IMR-90 (cell line): ENCODE measurements around the gene NEURL2. TPM values are rescaled to one million over a fixed set of nuclear protein-coding genes. Genes with fewer than 3 reads are reported as not detected.
A peak's percentile ranks its signal among the peaks of the same experiment; 100 is the strongest.

Experiments used
- ATAC-seq: fragments of 200-7000 bp; cut with Tn5 transposase; 2 replicates; pipeline ENCODE4 v1.9.1; 2020; ENCODE audit warnings: low read depth, mild to moderate bottlenecking, moderate library complexity
- BruUV-seq: library from RNA; stranded (reverse); fragments of 400-500 nt; replicated peaks from 2 replicates; lab custom pipeline; 2021; lab: Mats Ljungman, UMichigan
- CTCF ChIA-PET: fragments of 300-600 bp; formaldehyde crosslinking; extraction: SDS; loops from one replicate; lab custom pipeline; 2021; ENCODE audit warnings: antibody characterized with exemption; lab: Yijun Ruan, JAX
- POLR2A ChIA-PET: fragments of 300-600 bp; sonication (Branson Sonifier 250); formaldehyde crosslinking; loops from one replicate; lab custom pipeline; 2022; ENCODE audit warnings: antibody characterized with exemption; ENCODE audit not compliant: unreplicated experiment; lab: Charles Lee
- DNase-seq: peaks from one replicate; pipeline ENCODE4 v3.0.0; 2013
- H2AFZ ChIP-seq: replicated peaks from 2 replicates; pipeline ENCODE3; 2013; ENCODE audit warnings: low read length, mild to moderate bottlenecking; ENCODE audit not compliant: poor library complexity
- H2AK5ac ChIP-seq: 2 replicates; pipeline ENCODE4 v1.6.1; 2013; ENCODE audit warnings: low read depth, low read length, inconsistent platforms
- H2AK9ac ChIP-seq: replicated peaks from 2 replicates; pipeline ENCODE3; 2013; ENCODE audit warnings: mild to moderate bottlenecking, low read depth, low read length, moderate library complexity; ENCODE audit not compliant: poor library complexity
- H2BK120ac ChIP-seq: 2 replicates; pipeline ENCODE4 v1.6.1; 2013; ENCODE audit warnings: low read depth, low read length, inconsistent platforms
- H2BK15ac ChIP-seq: 3 replicates; pipeline ENCODE4 v1.6.1; 2013; ENCODE audit warnings: low read depth, low read length, inconsistent platforms
- H2BK20ac ChIP-seq: 2 replicates; pipeline ENCODE4 v1.6.1; 2013; ENCODE audit warnings: low read depth, mild to moderate bottlenecking, inconsistent platforms, low read length, moderate library complexity
- H2BK5ac ChIP-seq: 2 replicates; pipeline ENCODE4 v1.6.1; 2013; ENCODE audit warnings: mild to moderate bottlenecking, low read depth, low read length, inconsistent platforms; ENCODE audit not compliant: poor library complexity, severe bottlenecking
- H3K14ac ChIP-seq: replicated peaks from 2 replicates; pipeline ENCODE4 v1.6.1; 2013; ENCODE audit warnings: low read depth, low read length, inconsistent platforms
- H3K18ac ChIP-seq: 2 replicates; pipeline ENCODE4 v1.6.1; 2013; ENCODE audit warnings: low read depth, low read length, control low read depth
- H3K23ac ChIP-seq: 2 replicates; pipeline ENCODE4 v1.6.1; 2013; ENCODE audit warnings: low read depth, low read length, inconsistent platforms
- H3K27ac ChIP-seq: 2 replicates; pipeline ENCODE4 v1.5.1; 2013; ENCODE audit warnings: mild to moderate bottlenecking, control low read depth, low read length; ENCODE audit not compliant: insufficient read depth
- H3K27me3 ChIP-seq: 2 replicates; pipeline ENCODE4 v1.6.1; 2013; ENCODE audit warnings: low read length; ENCODE audit not compliant: control insufficient read depth, insufficient read depth
- H3K36me3 ChIP-seq: 2 replicates; pipeline ENCODE4 v1.6.1; 2013; ENCODE audit warnings: low read length, mixed read lengths; ENCODE audit not compliant: control insufficient read depth, insufficient read depth
- H3K4ac ChIP-seq: 2 replicates; pipeline ENCODE4 v1.6.1; 2013; ENCODE audit warnings: low read depth, low read length, inconsistent platforms
- H3K4me1 ChIP-seq: 2 replicates; pipeline ENCODE4 v1.6.1; 2013; ENCODE audit warnings: low read length, mixed read lengths; ENCODE audit not compliant: control insufficient read depth, insufficient read depth
- H3K4me2 ChIP-seq: 2 replicates; pipeline ENCODE4 v1.6.1; 2013; ENCODE audit warnings: low read depth, mild to moderate bottlenecking, control low read depth, low read length, moderate library complexity
- H3K4me3 ChIP-seq: 2 replicates; pipeline ENCODE4 v1.5.1; 2013; ENCODE audit warnings: low read depth, mild to moderate bottlenecking, control low read depth, low read length, moderate library complexity; ENCODE audit not compliant: insufficient read depth
- H3K56ac ChIP-seq: 2 replicates; pipeline ENCODE4 v1.6.1; 2013; ENCODE audit warnings: low read length, inconsistent platforms; ENCODE audit not compliant: insufficient read depth; ENCODE audit errors: extremely low read depth
- H3K79me1 ChIP-seq, 2 experiments: 2 replicates each; pipeline ENCODE4 v1.6.1; 2013; ENCODE audit warnings: low read length in 2 of 2, inconsistent platforms in 1 of 2, low read depth in 1 of 2
- H3K9ac ChIP-seq: 2 replicates; pipeline ENCODE4 v1.6.1; 2013; ENCODE audit warnings: low read depth, low read length, control low read depth
- H3K9me1 ChIP-seq: 2 replicates; pipeline ENCODE4 v1.6.1; 2013; ENCODE audit warnings: low read length, inconsistent platforms; ENCODE audit not compliant: insufficient read depth
- H3K9me3 ChIP-seq: 2 replicates; pipeline ENCODE4 v1.6.1; 2013; ENCODE audit warnings: low read length; ENCODE audit not compliant: control insufficient read depth, insufficient read depth
- H4K20me1 ChIP-seq: 2 replicates; pipeline ENCODE4 v1.6.1; 2013; ENCODE audit warnings: low read length, inconsistent platforms; ENCODE audit not compliant: insufficient read depth
- H4K5ac ChIP-seq: 2 replicates; pipeline ENCODE4 v1.6.1; 2013; ENCODE audit warnings: mild to moderate bottlenecking, low read depth, low read length, control low read depth
- H4K8ac ChIP-seq, 2 experiments: 2 replicates each; pipeline ENCODE4 v1.6.1; 2013; ENCODE audit warnings: low read depth in 2 of 2, low read length in 2 of 2, control low read depth in 1 of 2, inconsistent platforms in 1 of 2
- H4K91ac ChIP-seq: 2 replicates; pipeline ENCODE4 v1.6.1; 2013; ENCODE audit warnings: low read depth, low read length, inconsistent platforms; ENCODE audit not compliant: insufficient read depth
- BHLHE40 ChIP-seq: fragments of 150-350 bp; IDR thresholded peaks from 2 replicates; pipeline ENCODE4 v1.6.1; 2016; ENCODE audit warnings: mild to moderate bottlenecking, low read depth, low read length
- CEBPB ChIP-seq: IDR thresholded peaks from 2 replicates; pipeline ENCODE4 v1.6.1; 2012; ENCODE audit warnings: low read depth, low read length, improper control_type of control experiment
- CTCF ChIP-seq: conservative IDR thresholded peaks from 2 replicates; pipeline ENCODE4 v1.5.1; 2012; ENCODE audit warnings: mild to moderate bottlenecking, low read depth, low read length, improper control_type of control experiment
- ELK1 ChIP-seq: fragments of 150-350 bp; IDR thresholded peaks from 2 replicates; pipeline ENCODE4 v1.6.1; 2016; ENCODE audit warnings: low read depth, mild to moderate bottlenecking, low read length, moderate library complexity, borderline replicate concordance
- FOS ChIP-seq: fragments of 150-350 bp; IDR thresholded peaks from 2 replicates; pipeline ENCODE4 v1.6.1; 2016; ENCODE audit warnings: low read depth, low read length
- MAZ ChIP-seq: IDR thresholded peaks from 2 replicates; pipeline ENCODE4 v1.6.1; 2012; ENCODE audit warnings: low read depth, mild to moderate bottlenecking, low read length, improper control_type of control experiment, moderate library complexity, borderline replicate concordance
- MXI1 ChIP-seq: IDR thresholded peaks from 2 replicates; pipeline ENCODE4 v1.6.1; 2012; ENCODE audit warnings: low read depth, mild to moderate bottlenecking, low read length, moderate library complexity, borderline replicate concordance
- NFE2L2 ChIP-seq: fragments of 150-350 bp; IDR thresholded peaks from 2 replicates; pipeline ENCODE4 v1.6.1; 2016; ENCODE audit warnings: low read depth, mild to moderate bottlenecking, low read length
- POLR2A ChIP-seq: IDR thresholded peaks from 2 replicates; pipeline ENCODE4 v1.6.1; 2012; ENCODE audit warnings: mild to moderate bottlenecking, low read depth, low read length
- RAD21 ChIP-seq: IDR thresholded peaks from 2 replicates; pipeline ENCODE4 v1.6.1; 2012; ENCODE audit warnings: low read length, improper control_type of control experiment
- RCOR1 ChIP-seq: IDR thresholded peaks from 2 replicates; pipeline ENCODE4 v1.6.1; 2012; ENCODE audit warnings: mild to moderate bottlenecking, low read length, improper control_type of control experiment; ENCODE audit not compliant: insufficient replicate concordance
- RFX5 ChIP-seq: IDR thresholded peaks from 2 replicates; pipeline ENCODE4 v1.8.0; 2012; ENCODE audit warnings: low read depth, mild to moderate bottlenecking, low read length, moderate library complexity
- USF2 ChIP-seq: fragments of 150-350 bp; IDR thresholded peaks from 2 replicates; pipeline ENCODE4 v1.6.1; 2017; ENCODE audit warnings: mild to moderate bottlenecking, antibody characterized with exemption, low read length, low read depth
- WGBS, 2 experiments: methylation state at CpG; one replicate each; pipeline versions ENCODE4 v1.1.5 to v1.1.7; 2013; ENCODE audit warnings: missing lambda C conversion rate in 2 of 2; ENCODE audit not compliant: insufficient read length in 1 of 2; ENCODE audit errors: extremely low coverage in 2 of 2; 5-methylcytosine and 5-hydroxymethylcytosine counted together
- dilution Hi-C: fragments of 300-500 bp; cut with HindIII; formaldehyde crosslinking; loops from one replicate; pipeline ENCODE4 v1.14.3; 2018; ENCODE audit warnings: low sequenced_read_pairs; ENCODE audit not compliant: unreplicated experiment
- in situ Hi-C: fragments of 300-500 bp; cut with MboI; formaldehyde crosslinking; loops from 3 replicates; pipeline ENCODE4 v1.14.3; 2019; ENCODE audit warnings: low sequenced_read_pairs, inconsistent platforms, mixed read lengths
- intact Hi-C: fragments of 100-400 bp; cut with micrococcal nuclease; formaldehyde crosslinking; loops from 2 replicates; pipeline ENCODE4 v1.10.0; 2022
- polyA plus RNA-seq, 3 experiments: library from polyadenylated mRNA; depleted of rRNA; stranded (reverse); fragments of >200 nt; gene quantifications; 2 replicates each; pipeline ENCODE4 v1.2.3, GENCODE V29; 2012; ENCODE audit warnings: low replicate concordance in 1 of 3
- total RNA-seq: library from RNA; depleted of rRNA; stranded (reverse); fragments of >200 nt; gene quantifications from 2 replicates; pipeline ENCODE4 v1.2.3, GENCODE V29; 2012

The NEURL2 gene
- total and polyA plus RNA-seq, 2 of the 4 experiments (the other 2 are of a cell fraction), result 1.1 to 2.5 TPM

- intact Hi-C loops, result no loop called here
- H3K27me3 ChIP-seq, result no peaks in the 10 kb centered on the region
- peak overlapping the region; percentile 82 for H2AK9ac ChIP-seq
- dilution Hi-C loops, result no loop called here
- H4K5ac ChIP-seq, result peak overlapping the region; percentile 35
- no TSS peak for BruUV-seq
- H3K9ac ChIP-seq, result peak overlapping the region; percentile 3; the same call in 1 of the 2 replicates
- peaks cover 17% of the 10 kb centered on the region; the same call in 1 of the 2 replicates for H3K36me3 ChIP-seq
- no peaks in the 10 kb centered on the region for H4K20me1 ChIP-seq
- H3K9me1 ChIP-seq, result peaks cover 13% of the 10 kb centered on the region
- H3K4me1 ChIP-seq, result peaks cover 13% of the 10 kb centered on the region
- in situ Hi-C loops, result loop anchor here (25.0 kb wide), 1 partner anchor 575 kb away; the partner anchor contains the start of gene SDC4
- peak overlapping the region; percentile 43; the same call in 1 of the 2 replicates for H3K4me3 ChIP-seq
- H2AFZ ChIP-seq, result peak overlapping the region; percentile 87
- peak overlapping the region; percentile 20; the same call in 2 of the 3 replicates for H2BK15ac ChIP-seq
- peak overlapping the region; percentile 27 for H2BK5ac ChIP-seq
- peak overlapping the region; percentile 65 for H2BK120ac ChIP-seq
- H3K27ac ChIP-seq, result peak overlapping the region; percentile 27
- TF ChIP-seq NFE2L2 (no peak), CTCF (no peak), BHLHE40 (no peak), RCOR1 (no peak), POLR2A (no peak; the same call in 1 of the 2 replicates), FOS (no peak), RAD21 (no peak), MAZ (no peak), MXI1 (no peak), USF2 (no peak), ELK1 (no peak), RFX5 (no peak), CEBPB (no peak)
- H2AK5ac ChIP-seq, result peak overlapping the region; percentile 71; the same call in 1 of the 2 replicates
- CTCF ChIA-PET, result no interaction called here
- POLR2A ChIA-PET, result no interaction called here
- H3K14ac ChIP-seq, result peak overlapping the region; percentile 94; the same call in 1 of the 2 replicates
- peak overlapping the region; percentile 65 to 94 for H4K8ac ChIP-seq
- peak overlapping the region; percentile 49 for H2BK20ac ChIP-seq
- peak overlapping the region; percentile 28; the same call in 1 of the 2 replicates for H3K56ac ChIP-seq
- WGBS, 2 experiments, result 12% methylated on average over 3 of the region's 4 CpGs; no CpG with 5 or more reads in 1 of the 2 experiments
- peak overlapping the region; percentile 14 for H3K18ac ChIP-seq
- peak overlapping the region; percentile 13 for H4K91ac ChIP-seq
- DNase-seq (no peak), ATAC-seq (no peak)
- H3K9me3 ChIP-seq, result no peaks in the 10 kb centered on the region
- H3K79me1 ChIP-seq, result peaks cover 5 to 22% of the 10 kb centered on the region in 2 experiments; a peak in 3 of 4 replicates
- peak overlapping the region; percentile 88; the same call in 1 of the 2 replicates for H3K4me2 ChIP-seq
- H3K4ac ChIP-seq, result peak overlapping the region; percentile 82
- H3K23ac ChIP-seq, result peak overlapping the region; percentile 85
These were observed 21.3 kb upstream of the NEURL2 start for GRCh38 chr20:45912344-45912682.
